ENCODE data around the gene AVEN. TPM values are rescaled to one million over a fixed set of nuclear protein-coding genes. Genes with fewer than 3 reads are reported as not detected.

AVEN gene
- total and polyA plus RNA-seq, 2 of the 8 experiments (the other 6 are each of a cell fraction or from before 2014, with no cell fraction given) = 5.5 to 17.0 TPM

DNA sequence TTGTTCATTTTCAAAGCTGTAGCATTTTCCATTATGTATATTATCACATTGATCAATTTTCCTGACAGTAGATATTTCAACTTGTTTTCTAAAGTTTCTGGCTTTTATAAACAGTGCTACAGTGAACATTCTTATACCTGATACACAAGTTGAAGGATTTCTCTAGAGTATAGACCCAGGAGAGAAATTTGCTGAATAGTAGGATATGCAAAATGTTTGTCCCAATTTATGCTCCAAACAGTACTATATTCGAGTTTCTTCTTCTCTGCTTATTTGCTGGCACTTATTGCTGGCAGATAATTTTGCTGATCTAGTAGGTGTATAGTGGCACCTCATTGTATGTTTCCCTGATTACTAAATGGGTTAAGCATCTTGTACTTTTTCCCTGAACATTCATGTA lies 187.9 kb downstream of the AVEN start:
- no peak overlapping the region for H2BK12ac ChIP-seq (ENCODE audit: low read depth, low read length)
- no peaks in the 10 kb centered on the region for H3K27me3 ChIP-seq (replicated peaks in 1 of 4; ENCODE audit: control insufficient read depth in 3 of 4, extremely low read depth in 1 of 4, insufficient read depth in 3 of 4, low read length in 3 of 4)
- peaks cover 0 to 6% (median 2%) of the 10 kb centered on the region in 4 experiments; a peak in 3 of 7 replicates for H3K4me1 ChIP-seq (replicated peaks in 1 of 4; ENCODE audit: control insufficient read depth in 3 of 4, insufficient read depth in 4 of 4, low read length in 3 of 4)
- no peaks in the 10 kb centered on the region for H3K9me3 ChIP-seq (ENCODE audit: insufficient read depth in 2 of 2, low read depth in 1 of 2, low read length in 1 of 2)
- H3K9ac ChIP-seq (replicated peaks in 1 of 4; ENCODE audit: extremely low read depth in 1 of 4, low read depth in 3 of 4, low read length in 3 of 4) = no peak overlapping the region
- no peak for TF ChIP-seq TEAD4 (IDR thresholded peaks at IDR 0.05; ENCODE audit: low read depth, low read length)
- TF ChIP-seq CBX8 (IDR thresholded peaks at IDR 0.05; ENCODE audit: borderline replicate concordance, low read depth, low read length) = no peak
- no peak for TF ChIP-seq CBX5 (IDR thresholded peaks at IDR 0.05; ENCODE audit: low read depth, low read length)
- TF ChIP-seq EZH2 (IDR thresholded peaks at IDR 0.05; ENCODE audit: low read depth, low read length, severe bottlenecking) = no peak
- FAIRE-seq = no peak
- no peak for DNase-seq (ENCODE audit: low read depth in 1 of 2, low spot score in 2 of 2)
- no peak overlapping the region for H2BK5ac ChIP-seq (ENCODE audit: low read depth, low read length)
- no peak overlapping the region for H4K5ac ChIP-seq (ENCODE audit: insufficient read length, low read depth, low read length)
- H3K56ac ChIP-seq (replicated peaks; ENCODE audit: insufficient read length, low read depth, low read length) = no peak overlapping the region
- H4K8ac ChIP-seq (ENCODE audit: extremely low read depth, insufficient read depth, low read length) = no peak overlapping the region
- H4K91ac ChIP-seq (replicated peaks; ENCODE audit: insufficient read length, low read length) = no peak overlapping the region
- H2BK20ac ChIP-seq (ENCODE audit: low read length) = no peak overlapping the region
- H3K27ac ChIP-seq (ENCODE audit: low read depth, low read length) = no peak overlapping the region
- H3K79me1 ChIP-seq (ENCODE audit: low read depth, low read length) = no peaks in the 10 kb centered on the region
- no peaks in the 10 kb centered on the region for H3K36me3 ChIP-seq (ENCODE audit: control insufficient read depth in 2 of 4, insufficient read depth in 4 of 4, low read length in 3 of 4)
- no peak overlapping the region for H3K23ac ChIP-seq (ENCODE audit: insufficient read length)
- H3K14ac ChIP-seq (ENCODE audit: insufficient read length) = no peak overlapping the region
- ChIA-PET POLR2A (ENCODE audit: partially characterized antibody) (no interaction called here), CTCF (ENCODE audit: partially characterized antibody) (no interaction called here)
- H3K79me2 ChIP-seq (ENCODE audit: control insufficient read depth in 1 of 2, insufficient read depth in 2 of 2, low read length in 2 of 2) = no peaks in the 10 kb centered on the region
- no peak overlapping the region for H3K4me3 ChIP-seq (ENCODE audit: extremely low read depth in 1 of 4, insufficient read depth in 2 of 4, low read depth in 3 of 4, low read length in 4 of 4)
- H3K23me2 ChIP-seq (ENCODE audit: low read depth, low read length) = no peaks in the 10 kb centered on the region
- WGBS, 2 experiments (ENCODE audit: extremely low coverage in 1 of 2, insufficient coverage in 1 of 2, insufficient read length in 1 of 2, insufficient replicate concordance in 2 of 2, low coverage in 1 of 2, low lambda C conversion rate in 2 of 2, missing lambda C conversion rate in 1 of 2) = 95% methylated on average over 1 of the region's 1 CpG; no CpG with 5 or more reads in 1 of the 2 experiments
- no peak overlapping the region for H2BK15ac ChIP-seq (ENCODE audit: low read length)
- no peak overlapping the region for H3K4me2 ChIP-seq (ENCODE audit: insufficient read depth in 1 of 2, low read depth in 2 of 2, low read length in 2 of 2)
- H3K18ac ChIP-seq (ENCODE audit: extremely low read depth, low read length) = no peak overlapping the region
- H2AK5ac ChIP-seq (ENCODE audit: low read depth, low read length) = no peak overlapping the region
- no peaks in the 10 kb centered on the region for H4K20me1 ChIP-seq (replicated peaks in 1 of 2; ENCODE audit: control insufficient read depth in 1 of 2, insufficient read depth in 2 of 2, low read length in 2 of 2)
- no peak overlapping the region for H3K4ac ChIP-seq (replicated peaks; ENCODE audit: insufficient read length, low read depth, low read length)
- H2BK120ac ChIP-seq (replicated peaks; ENCODE audit: low read depth, low read length) = no peak overlapping the region
- no peak overlapping the region for H2AFZ ChIP-seq (ENCODE audit: low read length)

Measured in H1 (cell line).